ENCODE results near the gene EOMES. TPM values are rescaled to one million over a fixed set of nuclear protein-coding genes. Genes with fewer than 3 reads are reported as not detected.
A peak's percentile ranks its signal among the peaks of the same experiment; 100 is the strongest.
"Not testable (repeated sequence)": the region's sequence is repeated elsewhere in the genome, so short reads cannot be mapped to it uniquely, and the experiment has no call there.

EOMES gene
- under 1 TPM; 0.39 to 0.74 TPM for total RNA-seq
- long read RNA-seq, partial matches to known transcripts: 1 of 1 reads
- long read RNA-seq, other reads (novel, unspliced or antisense): 0 of 1 reads

- DNase-seq: no peak
- ATAC-seq: peak; percentile 69 to 71
- intact Hi-C loops (cut with DNase I): no loop called here
Observed at GRCh38 chr3:27721717-27722564, at the start of gene EOMES. TSS of gene EOMES (minus strand) at chr3:27722323. CDS start at chr3:27722294, 29 bp downstream.

DNA sequence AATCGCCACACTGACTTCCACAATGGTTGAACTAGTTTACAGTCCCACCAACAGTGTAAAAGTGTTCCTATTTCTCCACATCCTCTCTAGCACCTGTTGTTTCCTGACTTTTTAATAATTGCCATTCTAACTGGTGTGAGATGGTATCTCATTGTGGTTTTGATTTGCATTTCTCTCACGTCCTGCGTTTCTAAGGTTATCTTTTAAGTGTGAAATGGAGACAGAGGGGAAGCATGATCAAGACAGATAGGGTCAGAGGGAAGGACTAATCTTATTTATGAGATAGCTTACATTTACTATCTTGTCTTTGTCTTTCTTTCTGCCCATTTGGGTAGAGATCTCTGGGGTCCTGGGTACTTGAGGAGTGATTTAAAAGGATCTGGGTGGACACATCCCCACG is 48.3 kb upstream of the EOMES start:
- intact Hi-C loops (cut with DNase I); ATAC-seq; DNase-seq: not testable (repeated sequence)

- intact Hi-C loops (cut with DNase I): no loop called here
- DNase-seq (no peak), ATAC-seq (no peak)
Observed at GRCh38 chr3:27767000-27767399, 44.9 kb upstream of the EOMES start.

DNA sequence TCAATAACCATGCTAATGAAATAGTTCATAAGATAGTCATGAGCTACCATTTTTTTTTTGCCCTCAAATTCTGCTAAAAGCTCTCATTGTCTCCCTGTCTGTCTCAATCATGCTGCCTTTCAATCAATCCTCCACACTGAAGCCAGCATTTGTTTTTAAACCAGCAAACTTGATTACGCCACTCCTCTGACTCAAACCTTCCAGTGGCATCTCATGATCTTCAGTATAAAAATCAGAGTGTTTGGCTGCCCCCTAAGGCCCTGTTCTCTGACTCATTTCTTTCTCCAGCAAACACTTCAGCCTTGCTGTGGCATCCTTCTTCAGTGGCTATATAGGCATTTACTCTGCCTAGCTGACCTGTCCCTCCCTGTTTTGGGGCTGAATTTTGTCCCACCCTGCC is 36.0 kb upstream of the EOMES start:
- ATAC-seq: peak in 1 of 2 donors; percentile 48
- intact Hi-C loops (cut with DNase I): no loop called here
- DNase-seq: no peak

- ATAC-seq: no peak
- DNase-seq: no peak
- intact Hi-C loops (cut with DNase I): no loop called here
Observed at GRCh38 chr3:27756877-27757276, 34.8 kb upstream of the EOMES start.

DNA sequence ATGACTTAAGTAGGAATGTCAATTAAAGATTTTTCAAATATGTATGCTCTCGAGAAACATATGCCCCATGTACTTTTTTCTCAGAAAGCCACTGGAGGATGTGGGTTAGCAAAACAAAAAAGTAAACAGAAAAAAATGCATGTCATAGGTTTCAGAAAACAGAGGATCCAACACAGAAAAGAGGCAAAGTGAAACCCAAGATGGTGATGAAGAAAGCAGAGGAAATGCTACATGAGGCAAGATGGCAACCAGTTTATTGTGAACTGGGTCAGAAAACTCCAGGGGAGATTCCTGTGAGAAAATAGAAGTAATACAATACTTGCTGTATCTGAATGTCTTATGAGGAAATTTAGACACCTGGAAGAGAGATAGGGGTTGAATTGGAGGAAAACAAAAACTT is 30.8 kb upstream of the EOMES start:
- DNase-seq (no peak), ATAC-seq (no peak)
- intact Hi-C loops (cut with DNase I): no loop called here

DNA sequence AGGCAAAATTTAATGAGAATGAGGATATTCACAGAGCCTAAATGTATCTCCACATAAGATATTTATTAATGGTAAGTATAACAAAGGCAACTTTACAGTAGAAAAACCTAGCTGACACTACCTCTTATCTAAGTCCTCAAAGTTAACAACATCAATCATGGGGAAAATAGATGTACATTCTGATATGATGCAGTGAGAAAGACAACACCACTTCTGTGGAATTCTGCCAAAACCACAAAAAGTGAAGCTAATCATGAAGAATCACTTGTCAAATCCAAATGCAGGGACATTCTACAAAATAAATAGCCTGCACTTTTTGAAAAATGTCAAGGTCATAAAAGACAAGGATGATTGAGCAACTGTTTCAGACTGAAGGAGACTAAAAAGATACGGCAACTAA is 27.5 kb upstream of the EOMES start:
- no peak for DNase-seq
- intact Hi-C loops (cut with DNase I): no loop called here
- no peak for ATAC-seq

- intact Hi-C loops (cut with DNase I): no loop called here
- no peak for ATAC-seq
- DNase-seq: no peak
Observed at GRCh38 chr3:27746838-27747237, 24.7 kb upstream of the EOMES start.

GRCh38 chr3:27740854-27741253 is 18.7 kb upstream of the EOMES start:
- ATAC-seq (no peak), DNase-seq (no peak)
- intact Hi-C loops (cut with DNase I): no loop called here

DNA sequence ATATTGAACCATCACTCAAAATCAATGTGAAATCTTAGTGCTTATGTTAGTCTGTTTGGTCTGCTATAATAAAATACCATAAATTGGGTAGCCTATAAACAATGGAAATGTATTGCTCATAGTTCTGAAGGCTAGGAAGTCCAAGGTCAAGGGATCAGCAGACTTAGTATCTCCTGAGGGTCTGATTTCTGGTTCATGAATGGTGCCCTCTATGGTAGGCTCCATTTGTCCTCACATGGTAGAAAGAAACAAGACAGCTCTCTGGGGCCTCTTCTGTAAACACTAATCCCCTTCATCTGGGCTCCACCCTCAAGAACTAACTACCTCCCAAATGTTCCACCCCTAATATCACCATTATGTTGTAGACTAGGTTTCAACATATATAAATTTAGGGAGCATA is 15.0 kb upstream of the EOMES start:
- intact Hi-C loops (cut with DNase I): no loop called here
- DNase-seq: no peak
- ATAC-seq: no peak

- no peak for DNase-seq
- intact Hi-C loops (cut with DNase I): no loop called here
- ATAC-seq: no peak
Observed at GRCh38 chr3:27730774-27731659, 8.9 kb upstream of the EOMES start.

DNA sequence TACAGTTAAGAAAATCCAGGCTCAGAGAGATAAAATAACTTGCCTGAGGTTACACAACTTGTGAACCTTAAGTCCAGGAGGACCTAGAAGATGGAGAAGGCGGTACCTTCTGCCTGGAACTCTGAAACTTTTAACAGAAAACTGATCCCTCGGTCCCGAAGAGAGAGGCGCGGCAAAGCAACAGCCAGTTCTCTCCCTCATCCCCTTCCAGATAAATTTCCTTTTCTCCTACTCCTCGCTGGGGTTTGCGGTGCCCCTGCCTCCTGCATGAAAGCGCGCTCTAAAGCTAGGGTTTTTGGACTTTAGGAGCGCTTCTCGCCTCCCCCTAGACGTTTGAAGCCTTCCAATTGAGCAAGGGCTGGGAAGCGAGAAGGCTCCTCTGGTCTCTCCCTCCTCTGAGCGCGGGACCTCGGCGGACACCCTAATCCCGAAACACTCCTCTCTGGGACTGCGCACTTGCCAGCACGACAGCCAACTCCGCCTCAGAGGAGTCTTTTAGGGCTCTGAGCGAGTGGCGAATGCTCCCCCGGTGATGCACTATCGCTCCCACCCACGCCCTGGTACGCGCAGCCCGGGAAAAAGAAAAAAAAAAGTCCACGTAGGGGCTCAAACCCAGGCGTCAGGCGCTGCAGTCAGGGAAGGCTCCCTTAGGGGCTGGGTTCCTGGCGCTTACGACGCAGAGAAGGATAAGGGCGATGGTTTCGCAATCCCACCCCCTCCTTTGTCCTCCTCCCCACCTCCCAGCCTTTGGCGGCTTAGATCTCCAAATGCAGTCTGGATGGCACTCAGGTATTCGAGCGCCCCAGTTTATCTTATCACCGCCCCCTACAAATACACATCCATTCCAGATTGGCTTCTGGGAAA is 7.9 kb upstream of the EOMES start:
- DNase-seq (no peak), ATAC-seq (peak; percentile 44 to 46)
- intact Hi-C loops (cut with DNase I): no loop called here

- intact Hi-C loops (cut with DNase I): no loop called here
- ATAC-seq: no peak
Observed at GRCh38 chr3:27729325-27729724, 7.2 kb upstream of the EOMES start.

GRCh38 chr3:27728195-27729087 is 6.3 kb upstream of the EOMES start:
- DNase-seq (no peak), ATAC-seq (peak; percentile 28 to 37)

More at GRCh38 chr3:27729325-27729724, 7.2 kb upstream of the EOMES start:
- no peak for DNase-seq

GRCh38 chr3:27726240-27726639 is 4.1 kb upstream of the EOMES start:
- ATAC-seq (no peak), DNase-seq (no peak)
- intact Hi-C loops (cut with DNase I): no loop called here

More at GRCh38 chr3:27728195-27729087, 6.3 kb upstream of the EOMES start:
- intact Hi-C loops (cut with DNase I): no loop called here

- intact Hi-C loops (cut with DNase I): no loop called here
- no peak for ATAC-seq
- no peak for DNase-seq
Observed at GRCh38 chr3:27724459-27725197, 2.5 kb upstream of the EOMES start.

DNA sequence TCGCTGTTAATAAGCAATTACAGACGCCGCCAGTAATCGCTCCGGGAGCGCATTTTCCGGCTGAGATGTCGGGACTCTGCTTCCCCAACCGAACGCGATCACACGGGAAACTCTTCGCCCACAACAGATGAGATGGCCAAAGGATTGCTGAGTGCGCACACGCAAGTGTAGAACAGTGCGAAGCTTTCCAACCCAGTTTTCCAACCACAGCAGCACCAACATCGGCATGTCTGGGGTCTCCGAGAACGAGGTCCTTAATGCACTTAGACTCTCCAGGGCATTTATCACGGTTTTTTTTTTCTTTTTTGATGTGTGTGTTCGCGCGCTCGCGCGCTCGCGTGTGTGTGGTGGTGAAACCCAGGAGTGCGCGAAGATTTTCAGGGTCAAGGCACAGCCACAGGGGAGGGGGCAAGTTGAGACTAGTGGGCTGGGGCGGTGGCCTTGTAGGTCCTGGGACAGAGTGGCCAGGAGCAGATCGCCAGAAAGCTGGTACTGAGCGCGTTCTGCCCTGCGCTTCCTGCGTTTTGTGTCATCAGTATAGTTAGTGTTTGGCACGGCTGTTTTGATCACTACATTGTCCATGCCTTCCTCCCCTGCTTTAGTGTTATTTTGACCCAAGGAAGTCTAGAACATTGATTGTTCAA is 1.8 kb upstream of the EOMES start:
- no peak for ATAC-seq
- DNase-seq: no peak
- intact Hi-C loops (cut with DNase I): no loop called here
